K562 (cell line): ENCODE results near the gene ZBTB32. TPM values are rescaled to one million over a fixed set of nuclear protein-coding genes. Genes with fewer than 3 reads are reported as not detected.

Experiments
- ATAC-seq: fragments of 200-7000 bp; cut with Tn5 transposase; 3 replicates; pipeline ENCODE4 v1.9.1; 2020; ENCODE audit warnings: moderate library complexity
- BruUV-seq: library from RNA; stranded (reverse); fragments of 400-500 nt; replicated peaks from 2 replicates; lab custom pipeline; 2021; lab: Mats Ljungman, UMichigan
- CTCF ChIA-PET: fragments of 300-600 bp; formaldehyde crosslinking; extraction: SDS; loops from one replicate; lab custom pipeline; 2021; ENCODE audit warnings: low intra/inter-chr PET ratio; lab: Yijun Ruan, JAX
- POLR2A ChIA-PET: fragments of 300-600, 350-650 bp; sonication (Branson Sonifier 250); formaldehyde crosslinking; extraction: SDS; loops from one replicate; lab custom pipeline; 2021; ENCODE audit warnings: antibody characterized with exemption, inconsistent platforms; lab: Yijun Ruan, JAX
- DNase-seq, 4 experiments: peaks; one replicate each; pipeline versions ENCODE4 v3.0.0 to v3.0.0-alpha.2; 2011 to 2018; ENCODE audit warnings: low spot score in 3 of 4, mixed read lengths in 3 of 4; ENCODE audit errors: extremely low read depth in 1 of 4
- FAIRE-seq: peaks from 2 replicates; lab custom pipeline; 2011; peaks lifted over from hg19 to GRCh38; lab: Jason Lieb, UNC
- H2AFZ ChIP-seq: 2 replicates; pipeline ENCODE4 v1.6.0; 2011; ENCODE audit warnings: low read depth, low read length, control low read depth, inconsistent platforms
- H3K27ac ChIP-seq: fragments of 200-600 bp; 3 replicates; pipeline ENCODE4 v1.8.0; 2011; ENCODE audit warnings: low read depth, mild to moderate bottlenecking, control low read depth, inconsistent platforms, low read length, moderate library complexity, mixed read lengths; ENCODE audit errors: extremely low read depth
- H3K27me3 ChIP-seq, 2 experiments: fragments of 300-600 bp in 1 of 2; 2 replicates in 1 of 2; 3 replicates in 1 of 2; pipeline versions ENCODE4 v1.6.0 to v1.8.0; 2011; ENCODE audit warnings: inconsistent platforms in 2 of 2, low read length in 2 of 2, mild to moderate bottlenecking in 1 of 2, mixed read lengths in 1 of 2, moderate library complexity in 1 of 2; ENCODE audit not compliant: control insufficient read depth in 2 of 2, insufficient read depth in 2 of 2
- H3K36me3 ChIP-seq: fragments of 300-600 bp; 3 replicates; pipeline ENCODE4 v1.8.0; 2011; ENCODE audit warnings: mild to moderate bottlenecking, low read length, inconsistent platforms; ENCODE audit not compliant: control insufficient read depth, insufficient read depth
- H3K4me1 ChIP-seq, 2 experiments: fragments of 200-600 bp in 1 of 2; replicated peaks in 1 of 2; 2 replicates in 1 of 2; 3 replicates in 1 of 2; pipeline versions ENCODE4 v1.5.1 to v1.8.0; 2011; ENCODE audit warnings: inconsistent platforms in 2 of 2, low read length in 2 of 2, mild to moderate bottlenecking in 1 of 2, mixed read lengths in 1 of 2, moderate library complexity in 1 of 2; ENCODE audit not compliant: control insufficient read depth in 2 of 2, insufficient read depth in 2 of 2
- H3K4me2 ChIP-seq: 2 replicates; pipeline ENCODE4 v1.6.1; 2011; ENCODE audit warnings: low read length, control low read depth, inconsistent platforms, mixed read lengths; ENCODE audit not compliant: insufficient read depth
- H3K4me3 ChIP-seq: fragments of 200-600 bp; sonication (generic), shearing (Covaris generic); 2 replicates; pipeline ENCODE4 v1.5.1; 2016; ENCODE audit warnings: control low read depth, inconsistent platforms
- H3K79me2 ChIP-seq: fragments of 200-600 bp; 3 replicates; pipeline ENCODE4 v1.8.0; 2011; ENCODE audit warnings: low read length, inconsistent platforms; ENCODE audit not compliant: control insufficient read depth, insufficient read depth
- H3K9ac ChIP-seq, 2 experiments: 2 replicates each; pipeline versions ENCODE4 v1.6.0 to v1.6.1; 2011; ENCODE audit warnings: low read depth in 2 of 2, low read length in 2 of 2, control low read depth in 1 of 2, inconsistent platforms in 1 of 2, mild to moderate bottlenecking in 1 of 2, mixed read lengths in 1 of 2; ENCODE audit not compliant: insufficient read depth in 1 of 2
- H3K9me1 ChIP-seq: one replicate; pipeline ENCODE4 v1.6.0; 2011; ENCODE audit warnings: inconsistent platforms, mild to moderate bottlenecking, low read length, moderate library complexity; ENCODE audit not compliant: control insufficient read depth, insufficient read depth
- H3K9me3 ChIP-seq: replicated peaks from 2 replicates; pipeline ENCODE4 v1.5.1; 2011; ENCODE audit warnings: low read depth, low read length, inconsistent platforms; ENCODE audit not compliant: control insufficient read depth, insufficient read depth
- H4K20me1 ChIP-seq: replicated peaks from 2 replicates; pipeline ENCODE4 v1.6.1; 2011; ENCODE audit warnings: low read length, inconsistent platforms, mixed read lengths; ENCODE audit not compliant: control insufficient read depth, insufficient read depth
- BHLHE40 ChIP-seq: IDR thresholded peaks from 2 replicates; pipeline ENCODE4 v1.6.1; 2011; ENCODE audit warnings: low read length, improper control_type of control experiment
- BRD9 ChIP-seq: fragments of 450-650 bp; IDR thresholded peaks from 2 replicates; pipeline ENCODE4 v1.6.1; 2018; ENCODE audit warnings: low read depth; ENCODE audit not compliant: partially characterized antibody
- CXXC5 ChIP-seq: fragments of 250-450 bp; sonication (Bioruptor Pico); IDR thresholded peaks from 2 replicates; pipeline ENCODE4 v1.8.0; 2022; ENCODE audit warnings: inconsistent platforms, mild to moderate bottlenecking, moderate library complexity
- EZH2 ChIP-seq: IDR thresholded peaks from 2 replicates; pipeline ENCODE4 v1.6.1; 2012; ENCODE audit warnings: low read depth, mild to moderate bottlenecking, inconsistent platforms, low read length, borderline replicate concordance
- FOXA3 ChIP-seq, 2 experiments: fragments of 450-650 bp in 1 of 2; sonication (generic) in 1 of 2; formaldehyde crosslinking; IDR thresholded peaks in 1 of 2; conservative IDR thresholded peaks in 1 of 2; 2 replicates each; pipeline versions ENCODE4 v1.4.0 to v1.8.0; 2020 to 2022; ENCODE audit warnings: mild to moderate bottlenecking in 2 of 2, missing genetic modification reagents in 1 of 2
- MCM7 ChIP-seq, 2 experiments: fragments of 450-650 bp; IDR thresholded peaks; 2 replicates each; pipeline ENCODE4 v1.6.1; 2016 to 2018
- NFE2 ChIP-seq: IDR thresholded peaks from 2 replicates; pipeline ENCODE4 v1.6.1; 2014; ENCODE audit warnings: antibody characterized with exemption, low read depth
- RBM25 ChIP-seq: fragments of 200-400 bp; formaldehyde crosslinking; IDR thresholded peaks from 2 replicates; pipeline ENCODE4 v1.6.1; 2018; ENCODE audit warnings: low read length, low read depth, moderate library complexity; ENCODE audit not compliant: severe bottlenecking
- ZBTB33 ChIP-seq: sonication (generic); formaldehyde crosslinking; IDR thresholded peaks from 2 replicates; pipeline ENCODE4 v1.8.1; 2023; ENCODE audit warnings: mild to moderate bottlenecking, missing genetic modification reagents
- ZNF140 ChIP-seq: fragments of 250-450 bp; sonication (Bioruptor Pico); IDR thresholded peaks from 2 replicates; pipeline ENCODE4 v1.8.0; 2021; ENCODE audit warnings: moderate library complexity, mild to moderate bottlenecking, inconsistent platforms
- WGBS: fragments of 100-300 bp; shearing (Covaris generic); methylation state at CpG from one replicate; pipeline ENCODE4 v1.1.6; 2016; ENCODE audit warnings: low coverage, mixed read lengths; ENCODE audit not compliant: insufficient coverage; ENCODE audit errors: missing lambda C conversion rate; 5-methylcytosine and 5-hydroxymethylcytosine counted together
- in situ Hi-C: fragments of 300-500 bp; cut with MboI; formaldehyde crosslinking; loops from 4 replicates; pipeline ENCODE4 v1.15.0; 2018; ENCODE audit warnings: inconsistent platforms, mixed read lengths
- intact Hi-C: fragments of 100-400 bp; cut with micrococcal nuclease; formaldehyde crosslinking; loops from 2 replicates; pipeline ENCODE4 v1.14.2; 2022
- polyA plus RNA-seq, 8 experiments: library from polyadenylated mRNA; depleted of rRNA in 4 of 8; stranded (reverse) in 5 of 8; unstranded in 3 of 8; fragments of >200 nt; fragmentation: Nextera tagmentation in 2 of 8; fragmentation: Illumina TruSeq in 1 of 8; extraction: Ambion mirVana in 2 of 8; extraction: Trizol in 1 of 8; gene quantifications; 2 replicates each; pipeline versions ENCODE4 v1.2.1 to v1.2.3, GENCODE V29; 2011 to 2014; ENCODE audit warnings: inconsistent platforms in 1 of 8, missing spikeins in 1 of 8
- total RNA-seq, 7 experiments: library from RNA; depleted of rRNA in 6 of 7; stranded (reverse); fragments of >200 nt in 6 of 7; fragmentation: Illumina TruSeq in 2 of 7; extraction: Trizol in 2 of 7; gene quantifications; 2 replicates each; pipeline versions ENCODE4 v1.2.1 to v1.2.3, GENCODE V29; 2011 to 2021; ENCODE audit warnings: low replicate concordance in 1 of 7
- TF ChIP-seq, protein P1 (sequence below): fragments of 450-650 bp; formaldehyde crosslinking; IDR thresholded peaks from 2 replicates; pipeline ENCODE4 v1.4.0; 2020; ENCODE audit warnings: mild to moderate bottlenecking
- TF ChIP-seq, protein P2 (sequence below), 2 experiments: IDR thresholded peaks; 2 replicates each; pipeline ENCODE4 v1.6.1; 2011; ENCODE audit warnings: borderline replicate concordance in 1 of 2, control low read depth in 1 of 2, low read depth in 1 of 2, low read length in 1 of 2, mild to moderate bottlenecking in 1 of 2, mixed read lengths in 1 of 2, moderate library complexity in 1 of 2; ENCODE audit not compliant: insufficient read depth in 1 of 2, insufficient read length in 1 of 2, poor library complexity in 1 of 2, severe bottlenecking in 1 of 2; ENCODE audit errors: extremely low read depth in 1 of 2

ZBTB32 gene
- total and polyA plus RNA-seq, 9 of the 15 experiments (the other 6 are each of a cell fraction or from before 2014, with no cell fraction given), result 0.20 TPM; not detected in 8

- no peak for TF ChIP-seq CXXC5
- no peak for TF ChIP-seq BRD9
- TF ChIP-seq BHLHE40, result no peak
- TF ChIP-seq, protein P1, sequence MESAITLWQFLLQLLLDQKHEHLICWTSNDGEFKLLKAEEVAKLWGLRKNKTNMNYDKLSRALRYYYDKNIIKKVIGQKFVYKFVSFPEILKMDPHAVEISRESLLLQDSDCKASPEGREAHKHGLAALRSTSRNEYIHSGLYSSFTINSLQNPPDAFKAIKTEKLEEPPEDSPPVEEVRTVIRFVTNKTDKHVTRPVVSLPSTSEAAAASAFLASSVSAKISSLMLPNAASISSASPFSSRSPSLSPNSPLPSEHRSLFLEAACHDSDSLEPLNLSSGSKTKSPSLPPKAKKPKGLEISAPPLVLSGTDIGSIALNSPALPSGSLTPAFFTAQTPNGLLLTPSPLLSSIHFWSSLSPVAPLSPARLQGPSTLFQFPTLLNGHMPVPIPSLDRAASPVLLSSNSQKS (CRISPR knock-in tag), result no peak
- TF ChIP-seq NFE2, result no peak
- TF ChIP-seq ZNF140 (CRISPR knock-in tag), result no peak
- no peak for TF ChIP-seq EZH2
Observed at GRCh38 chr19:35663981-35664380, 40.4 kb upstream of the ZBTB32 start (continued).

GRCh38 chr19:35665157-35665556 lies 39.2 kb upstream of the ZBTB32 start:
- H3K36me3 ChIP-seq, result no peaks in the 10 kb centered on the region
- H3K9ac ChIP-seq, result no peak overlapping the region; a peak in 1 of 4 replicates
- no peak overlapping the region for H3K27ac ChIP-seq
- H3K4me1 ChIP-seq, result peaks cover 0 to 12% of the 10 kb centered on the region in 2 experiments; a peak in 3 of 5 replicates
- peaks cover 16 to 29% of the 10 kb centered on the region in 2 experiments; a peak in 4 of 5 replicates for H3K27me3 ChIP-seq
- in situ Hi-C loops (no loop called here), intact Hi-C loops (no loop called here)
- H3K4me2 ChIP-seq, result no peak overlapping the region
- TF ChIP-seq MCM7 (IDR thresholded peaks at IDR 0.05) (no peak), FOXA3 (CRISPR knock-in tag; conservative IDR thresholded peaks at IDR 0.05 in 1 of 2, IDR thresholded peaks at IDR 0.05 in 1 of 2) (no peak), ZBTB33 (CRISPR knock-in tag) (0 out of 2 replicates have a peak, but pooled peaks have one; percentile 18), RBM25 (peak; percentile 17)
- TF ChIP-seq, protein P2, sequence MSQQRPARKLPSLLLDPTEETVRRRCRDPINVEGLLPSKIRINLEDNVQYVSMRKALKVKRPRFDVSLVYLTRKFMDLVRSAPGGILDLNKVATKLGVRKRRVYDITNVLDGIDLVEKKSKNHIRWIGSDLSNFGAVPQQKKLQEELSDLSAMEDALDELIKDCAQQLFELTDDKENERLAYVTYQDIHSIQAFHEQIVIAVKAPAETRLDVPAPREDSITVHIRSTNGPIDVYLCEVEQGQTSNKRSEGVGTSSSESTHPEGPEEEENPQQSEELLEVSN (IDR thresholded peaks at IDR 0.05; ENCODE audit: borderline replicate concordance in 1 of 2, extremely low read depth in 1 of 2, insufficient read depth in 1 of 2, insufficient read length in 1 of 2, low read depth in 1 of 2, low read length in 1 of 2, poor library complexity in 1 of 2, severe bottlenecking in 1 of 2), result no peak
- FAIRE-seq (no peak), ATAC-seq (no peak), DNase-seq (no peak)
- H3K9me1 ChIP-seq, result no peaks in the 10 kb centered on the region
- ChIA-PET CTCF (no interaction called here), POLR2A (no interaction called here)
- H3K79me2 ChIP-seq, result no peaks in the 10 kb centered on the region
- H3K9me3 ChIP-seq, result no peaks in the 10 kb centered on the region
- no TSS peak for BruUV-seq
- WGBS, result 72% methylated on average over 21 of the region's 24 CpGs
- no peaks in the 10 kb centered on the region for H4K20me1 ChIP-seq
- no peak overlapping the region for H2AFZ ChIP-seq
- no peak overlapping the region for H3K4me3 ChIP-seq
